Activated CD4-positive, alpha-beta memory T cell treated with anti-CD3 and anti-CD28 coated beads, Interleukin-2, amount 10 ng/mL, durations not matched to agents 7 days and 5 days (primary cell): ENCODE results near the gene SLC25A19. TPM values are rescaled to one million over a fixed set of nuclear protein-coding genes. Genes with fewer than 3 reads are reported as not detected.
"Not testable (repeated sequence)": the region's sequence is repeated elsewhere in the genome, so short reads cannot be mapped to it uniquely, and the experiment has no call there.

Experiments
- CTCF ChIA-PET: fragments of 350-600 bp; sonication (Branson Sonifier 250); formaldehyde crosslinking; loops from one replicate; lab custom pipeline; 2021; ENCODE audit warnings: antibody characterized with exemption, inconsistent platforms; lab: Charles Lee
- POLR2A ChIA-PET: fragments of 350-600 bp; sonication (Branson Sonifier 250); formaldehyde crosslinking; loops from one replicate; lab custom pipeline; 2021; ENCODE audit warnings: antibody characterized with exemption; lab: Charles Lee
- DNase-seq: peaks from one replicate; pipeline ENCODE4 v3.0.0-alpha.2; 2020
- H3K27ac Mint-ChIP-seq: one replicate; pipeline ENCODE4 v1.8.0; 2021; ENCODE audit warnings: mild to moderate bottlenecking, mixed read lengths
- H3K27me3 Mint-ChIP-seq: one replicate; pipeline ENCODE4 v1.8.0; 2021; ENCODE audit warnings: mixed read lengths
- H3K36me3 Mint-ChIP-seq: one replicate; pipeline ENCODE4 v1.8.0; 2021; ENCODE audit warnings: low read depth, mixed read lengths
- H3K4me1 Mint-ChIP-seq: one replicate; pipeline ENCODE4 v1.8.0; 2021; ENCODE audit warnings: mixed read lengths
- H3K4me3 Mint-ChIP-seq: one replicate; pipeline ENCODE4 v1.8.0; 2021; ENCODE audit warnings: mild to moderate bottlenecking, mixed read lengths
- H3K9me3 Mint-ChIP-seq: one replicate; pipeline ENCODE4 v1.8.0; 2021; ENCODE audit warnings: mixed read lengths
- total RNA-seq, 2 experiments: library from RNA; stranded (reverse); gene quantifications; one replicate each; pipeline ENCODE4 v1.2.3, GENCODE V29; 2021

Gene SLC25A19
- total RNA-seq, 2 experiments from 2014 or later: 24.3 to 27.9 TPM

- POLR2A ChIA-PET: interaction anchor here (1.0 kb wide), 1 partner anchor 17 kb away, joined by 3 read pairs; no protein-coding TSS in a partner anchor
- H3K9me3 Mint-ChIP-seq: no peaks in the 10 kb centered on the region
Observed at GRCh38 chr17:75300280-75300679, 11.0 kb upstream of the SLC25A19 start.

GRCh38 chr17:75295201-75296158 is 6.2 kb upstream of the SLC25A19 start:
- Mint-ChIP-seq H3K36me3 (peaks cover 2% of the 10 kb centered on the region), H3K27ac (peak overlapping the region; percentile 87), H3K27me3 (no peaks in the 10 kb centered on the region), H3K9me3 (no peaks in the 10 kb centered on the region), H3K4me1 (peaks cover 36% of the 10 kb centered on the region), H3K4me3 (peak overlapping the region; percentile 46)
- ChIA-PET CTCF (interaction anchor here (0.6 to 2.8 kb wide), 9 partner anchors 25 to 458 kb away, joined by 3 to 22 read pairs (median 4); partner anchors contain the start of genes GRB2 and MIF4GD), POLR2A (interaction anchor here (0.6 to 3.7 kb wide), 5 partner anchors 13 to 109 kb away, joined by 3 to 34 read pairs (median 4); partner anchors contain the start of genes GGA3, GRB2 and MIF4GD)
- DNase-seq: no peak

More at GRCh38 chr17:75300280-75300679, 11.0 kb upstream of the SLC25A19 start:
- Mint-ChIP-seq H3K4me1 (peaks cover 25% of the 10 kb centered on the region), H3K27me3 (no peaks in the 10 kb centered on the region), H3K36me3 (no peaks in the 10 kb centered on the region), H3K27ac (no peak overlapping the region), H3K4me3 (no peak overlapping the region)
- CTCF ChIA-PET: interaction anchor here (0.7 to 1.0 kb wide), 2 partner anchors 11 to 26 kb away, joined by 4 to 6 read pairs; partner anchors contain the start of gene SLC25A19
- no peak for DNase-seq

DNA sequence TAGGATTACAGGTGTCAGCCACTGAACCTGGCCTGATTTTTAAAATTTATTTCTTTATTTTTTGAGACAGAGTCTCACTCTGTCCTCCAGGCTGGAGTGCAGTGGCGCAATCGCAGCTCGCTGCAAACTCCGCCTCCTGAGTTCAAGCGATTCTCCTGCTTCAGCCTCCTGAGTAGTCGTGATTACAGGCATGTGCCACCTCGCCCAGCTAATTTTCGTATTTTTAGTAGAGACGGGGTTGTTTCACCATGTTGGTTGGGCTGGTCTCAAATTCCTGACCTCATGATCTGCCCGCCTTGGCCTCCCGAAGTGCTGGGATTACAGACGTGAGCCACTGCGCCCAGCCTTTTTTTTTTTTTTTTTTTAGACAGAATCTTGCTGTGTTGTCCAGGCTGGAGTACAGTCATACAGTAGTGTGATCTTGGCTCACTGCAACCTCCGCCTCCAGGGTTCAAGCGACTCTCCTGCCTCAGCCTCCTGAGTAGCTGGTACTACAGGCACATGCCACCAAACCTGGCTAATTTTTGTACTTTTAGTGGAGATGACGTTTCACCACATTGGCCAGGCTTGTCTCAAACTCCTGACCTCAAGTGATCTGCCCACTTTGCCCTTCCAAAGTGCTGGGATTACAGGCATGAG is 3.7 kb upstream of the SLC25A19 start:
- POLR2A ChIA-PET: interaction anchor here (0.6 to 1.0 kb wide), 3 partner anchors 18 to 22 kb away, joined by 3 to 4 read pairs (median 3); partner anchors contain the start of gene MIF4GD
- not testable (repeated sequence) for H3K36me3 Mint-ChIP-seq, H3K4me3 Mint-ChIP-seq, H3K9me3 Mint-ChIP-seq, DNase-seq, H3K27me3 Mint-ChIP-seq
- CTCF ChIA-PET: interaction anchor here (1.1 kb wide), 1 partner anchor 22 kb away, joined by 3 read pairs; the partner anchor contains the start of gene MIF4GD
- Mint-ChIP-seq H3K4me1 (peaks cover 44% of the 10 kb centered on the region), H3K27ac (peak overlapping the region; percentile 10)

- Mint-ChIP-seq H3K36me3 (peaks cover 16% of the 10 kb centered on the region), H3K27ac (peak overlapping the region; percentile 100), H3K4me3 (peak overlapping the region; percentile 97), H3K9me3 (no peaks in the 10 kb centered on the region), H3K4me1 (peaks cover 31% of the 10 kb centered on the region), H3K27me3 (no peaks in the 10 kb centered on the region)
- ChIA-PET POLR2A (interaction anchor here (0.6 to 4.2 kb wide), 36 partner anchors 8 to 651 kb away, joined by 3 to 124 read pairs (median 5); partner anchors contain the start of genes ATP5PD, FBF1, FDXR and GALK1), CTCF (interaction anchor here (0.7 to 4.6 kb wide), 27 partner anchors 8 to 566 kb away, joined by 3 to 105 read pairs (median 5); partner anchors contain the start of genes CDR2L, GGA3, GRB2 and MIF4GD)
- DNase-seq: peak; percentile 80
Observed at GRCh38 chr17:75289832-75290337, 652 bp upstream of the SLC25A19 start.

DNA sequence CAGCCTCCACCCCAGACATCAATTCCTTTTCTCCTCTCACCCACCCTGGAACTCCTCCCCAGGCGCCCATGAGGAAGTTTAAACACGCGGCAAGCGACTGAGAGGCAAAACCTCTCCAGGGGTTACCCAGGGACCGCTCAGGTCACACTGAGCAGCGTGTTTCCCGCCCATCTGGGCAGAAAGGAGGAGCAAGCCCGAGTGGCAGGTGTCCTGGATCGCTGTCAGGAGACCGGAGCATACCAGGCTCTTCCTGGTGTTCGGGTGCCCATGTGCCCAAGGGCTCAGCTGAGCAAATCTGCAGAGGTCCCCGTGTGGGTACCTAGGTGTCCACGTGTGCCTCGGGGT is 491 bp downstream of the SLC25A19 start:
- Mint-ChIP-seq H3K27ac (peak overlapping the region; percentile 100), H3K9me3 (no peaks in the 10 kb centered on the region), H3K36me3 (peaks cover 18% of the 10 kb centered on the region), H3K4me1 (peaks cover 28% of the 10 kb centered on the region), H3K4me3 (peak overlapping the region; percentile 97), H3K27me3 (no peaks in the 10 kb centered on the region)
- DNase-seq: peak; percentile 55
- ChIA-PET POLR2A (interaction anchor here (0.6 to 4.2 kb wide), 38 partner anchors 9 to 652 kb away, joined by 3 to 124 read pairs (median 5); partner anchors contain the start of genes ATP5PD, FBF1, FDXR and GGA3), CTCF (interaction anchor here (0.5 to 4.6 kb wide), 29 partner anchors 9 to 567 kb away, joined by 3 to 105 read pairs (median 4); partner anchors contain the start of genes CDR2L, GGA3, GRB2 and MIF4GD)

DNA sequence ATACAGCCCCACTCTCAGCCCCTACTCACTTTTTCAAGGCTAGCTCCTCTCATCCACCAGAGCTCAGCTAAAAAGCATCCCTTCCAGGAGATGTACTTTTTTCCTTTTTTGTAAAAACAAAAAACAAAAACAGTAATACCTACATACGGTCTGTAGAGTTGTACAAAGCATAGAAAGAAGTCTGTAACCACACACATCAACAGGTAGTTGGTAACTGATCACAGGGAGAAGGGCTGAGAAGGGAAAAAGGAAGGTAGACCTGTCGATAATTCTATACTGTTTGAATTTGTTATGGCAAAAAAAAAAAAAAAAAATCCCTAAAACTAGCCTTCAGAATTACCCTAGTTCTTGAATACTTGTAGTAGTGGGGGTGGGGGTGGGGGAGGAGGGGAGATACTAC is 874 bp downstream of the SLC25A19 start:
- no peak for DNase-seq
- H3K4me1 Mint-ChIP-seq: peaks cover 28% of the 10 kb centered on the region
- no peaks in the 10 kb centered on the region for H3K9me3 Mint-ChIP-seq
- H3K4me3 Mint-ChIP-seq: peak overlapping the region; percentile 97
- ChIA-PET CTCF (interaction anchor here (1.3 to 4.6 kb wide), 9 partner anchors 9 to 378 kb away, joined by 3 to 105 read pairs (median 6); partner anchors contain the start of genes GGA3, MIF4GD, MRPS7 and RECQL5), POLR2A (interaction anchor here (1.0 to 4.2 kb wide), 20 partner anchors 10 to 653 kb away, joined by 3 to 124 read pairs (median 8); partner anchors contain the start of genes ATP5PD, FBF1, GGA3 and GRB2)
- no peaks in the 10 kb centered on the region for H3K27me3 Mint-ChIP-seq
- H3K36me3 Mint-ChIP-seq: peaks cover 22% of the 10 kb centered on the region
- H3K27ac Mint-ChIP-seq: peak overlapping the region; percentile 100

DNA sequence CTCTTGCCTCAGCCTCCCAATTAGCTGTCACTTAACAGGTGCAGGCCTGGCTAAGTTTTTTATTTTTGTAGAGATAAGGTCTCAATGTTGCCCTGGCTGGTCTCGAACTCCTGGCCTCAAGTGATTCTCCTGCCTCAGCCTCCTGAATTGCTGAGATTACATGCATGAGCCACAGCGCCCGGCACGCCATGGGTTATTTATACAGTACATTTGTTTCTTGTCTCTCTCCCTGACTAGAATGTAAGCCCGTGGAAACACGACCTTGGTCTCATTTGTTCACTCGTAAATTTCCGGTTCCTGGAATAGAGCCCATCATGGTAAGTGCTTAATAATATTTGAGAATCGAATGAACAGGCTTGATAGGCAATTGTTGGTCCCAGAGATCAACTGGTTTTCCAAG is 2.0 kb downstream of the SLC25A19 start:
- no peak for DNase-seq
- Mint-ChIP-seq H3K4me3 (peak overlapping the region; percentile 17), H3K27ac (no peak overlapping the region), H3K27me3 (no peaks in the 10 kb centered on the region), H3K36me3 (peaks cover 24% of the 10 kb centered on the region), H3K9me3 (no peaks in the 10 kb centered on the region), H3K4me1 (peaks cover 28% of the 10 kb centered on the region)
- ChIA-PET POLR2A (interaction anchor here (1.5 to 3.5 kb wide), 2 partner anchors 14 to 26 kb away, joined by 9 to 18 read pairs; partner anchors contain the start of genes GGA3, MIF4GD and MRPS7), CTCF (interaction anchor here (1.2 kb wide), 1 partner anchor 16 kb away, joined by 4 read pairs; the partner anchor contains the start of gene MIF4GD)

- H3K4me1 Mint-ChIP-seq: peaks cover 22% of the 10 kb centered on the region
- H3K27me3 Mint-ChIP-seq: no peaks in the 10 kb centered on the region
- H3K9me3 Mint-ChIP-seq: no peaks in the 10 kb centered on the region
- H3K4me3 Mint-ChIP-seq: no peak overlapping the region
- no peak overlapping the region for H3K27ac Mint-ChIP-seq
- no peak for DNase-seq
- ChIA-PET POLR2A (interaction anchor here (1.6 to 3.5 kb wide), 2 partner anchors 12 to 23 kb away, joined by 6 to 18 read pairs; partner anchors contain the start of genes GGA3, MIF4GD and MRPS7), CTCF (no interaction called here)
- H3K36me3 Mint-ChIP-seq: peaks cover 32% of the 10 kb centered on the region
Observed at GRCh38 chr17:75285123-75285522, 4.1 kb downstream of the SLC25A19 start.

GRCh38 chr17:75280189-75280588 is 9.0 kb downstream of the SLC25A19 start:
- POLR2A ChIA-PET: interaction anchor here (1.9 kb wide), 1 partner anchor 18 kb away, joined by 7 read pairs; the partner anchor contains the start of gene MRPS7
- CTCF ChIA-PET: interaction anchor here (0.5 to 1.3 kb wide), 2 partner anchors 9 to 167 kb away, joined by 3 to 5 read pairs; partner anchors contain the start of gene MIF4GD
- H3K27me3 Mint-ChIP-seq, H3K4me1 Mint-ChIP-seq, DNase-seq, H3K9me3 Mint-ChIP-seq, H3K27ac Mint-ChIP-seq, H3K4me3 Mint-ChIP-seq: not testable (repeated sequence)
- H3K36me3 Mint-ChIP-seq: peaks cover 28% of the 10 kb centered on the region

- H3K36me3 Mint-ChIP-seq: peaks cover 36% of the 10 kb centered on the region
- H3K4me1 Mint-ChIP-seq: peaks cover 20% of the 10 kb centered on the region
- H3K4me3 Mint-ChIP-seq: no peak overlapping the region
- no peaks in the 10 kb centered on the region for H3K9me3 Mint-ChIP-seq
- no peaks in the 10 kb centered on the region for H3K27me3 Mint-ChIP-seq
- H3K27ac Mint-ChIP-seq: no peak overlapping the region
- CTCF ChIA-PET: no interaction called here
- POLR2A ChIA-PET: interaction anchor here (1.2 to 2.4 kb wide), 3 partner anchors 11 to 128 kb away, joined by 3 to 17 read pairs (median 6); partner anchors contain the start of genes GGA3, MRPS7 and SLC25A19
- DNase-seq: no peak
Observed at GRCh38 chr17:75277664-75278071, 11.6 kb downstream of the SLC25A19 start.

- Mint-ChIP-seq H3K4me1 (peaks cover 37% of the 10 kb centered on the region), H3K27me3 (no peaks in the 10 kb centered on the region), H3K4me3 (peak overlapping the region; percentile 15), H3K9me3 (no peaks in the 10 kb centered on the region), H3K27ac (peak overlapping the region; percentile 66), H3K36me3 (peaks cover 32% of the 10 kb centered on the region)
- ChIA-PET POLR2A (interaction anchor here (0.9 to 6.5 kb wide), 5 partner anchors 8 to 23 kb away, joined by 3 to 124 read pairs (median 14); partner anchors contain the start of genes GGA3, MRPS7 and SLC25A19), CTCF (no interaction called here)
- no peak for DNase-seq
Observed at GRCh38 chr17:75273977-75274708, 15.1 kb downstream of the SLC25A19 start.
